ENCODE data around the gene ELL2. TPM values are rescaled to one million over a fixed set of nuclear protein-coding genes. Genes with fewer than 3 reads are reported as not detected.

ELL2 gene
- total and polyA plus RNA-seq, 9 of the 15 experiments (the other 6 are each of a cell fraction or from before 2014, with no cell fraction given) = 4.3 to 18.3 (median 14.5) TPM

GRCh38 chr5:95858661-95859595 lies 102.7 kb downstream of the ELL2 start (continued):
- no peak for TF ChIP-seq ZNF318 (IDR thresholded peaks at IDR 0.05; ENCODE audit: borderline replicate concordance in 1 of 2, low read depth in 1 of 2)
- no peak for TF ChIP-seq ZKSCAN3 (CRISPR knock-in tag; IDR thresholded peaks at IDR 0.05)
- no peak for TF ChIP-seq ELF4 (CRISPR knock-in tag; IDR thresholded peaks at IDR 0.05)
- TF ChIP-seq, protein P1, sequence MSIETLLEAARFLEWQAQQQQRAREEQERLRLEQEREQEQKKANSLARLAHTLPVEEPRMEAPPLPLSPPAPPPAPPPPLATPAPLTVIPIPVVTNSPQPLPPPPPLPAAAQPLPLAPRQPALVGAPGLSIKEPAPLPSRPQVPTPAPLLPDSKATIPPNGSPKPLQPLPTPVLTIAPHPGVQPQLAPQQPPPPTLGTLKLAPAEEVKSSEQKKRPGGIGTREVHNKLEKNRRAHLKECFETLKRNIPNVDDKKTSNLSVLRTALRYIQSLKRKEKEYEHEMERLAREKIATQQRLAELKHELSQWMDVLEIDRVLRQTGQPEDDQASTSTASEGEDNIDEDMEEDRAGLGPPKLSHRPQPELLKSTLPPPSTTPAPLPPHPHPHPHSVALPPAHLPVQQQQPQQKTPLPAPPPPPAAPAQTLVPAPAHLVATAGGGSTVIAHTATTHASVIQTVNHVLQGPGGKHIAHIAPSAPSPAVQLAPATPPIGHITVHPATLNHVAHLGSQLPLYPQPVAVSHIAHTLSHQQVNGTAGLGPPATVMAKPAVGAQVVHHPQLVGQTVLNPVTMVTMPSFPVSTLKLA (conservative IDR thresholded peaks at IDR 0.05) = no peak
- TF ChIP-seq ZNF449 (CRISPR knock-in tag; IDR thresholded peaks at IDR 0.05) = no peak
- TF ChIP-seq ZFPM2 (CRISPR knock-in tag; IDR thresholded peaks at IDR 0.05) = no peak
- TF ChIP-seq SIN3B (IDR thresholded peaks at IDR 0.05; ENCODE audit: low read depth) = no peak
- TF ChIP-seq PCBP2 (IDR thresholded peaks at IDR 0.05; ENCODE audit: low read depth, low read length, poor library complexity, severe bottlenecking) = no peak
- TF ChIP-seq KDM1A (IDR thresholded peaks at IDR 0.05) = no peak
- TF ChIP-seq RAD21 (CRISPR knock-in tag; conservative IDR thresholded peaks at IDR 0.05 in 1 of 2, IDR thresholded peaks at IDR 0.05 in 1 of 2) = peak; percentile 97 to 99
- TF ChIP-seq SAFB2 (IDR thresholded peaks at IDR 0.05; ENCODE audit: borderline replicate concordance, low read depth, low read length, severe bottlenecking) = no peak
- TF ChIP-seq TAL1 (IDR thresholded peaks at IDR 0.05) = no peak
- TF ChIP-seq WHSC1 (IDR thresholded peaks at IDR 0.05; ENCODE audit: low read length) = no peak
- TF ChIP-seq ASH1L (IDR thresholded peaks at IDR 0.05; ENCODE audit: borderline replicate concordance, low read depth, partially characterized antibody) = no peak
- no peak for TF ChIP-seq ZBTB1 (CRISPR knock-in tag; IDR thresholded peaks at IDR 0.05; ENCODE audit: borderline replicate concordance, low read depth)

Measured in K562 (cell line).